ENCODE data around the gene PRELP. TPM values are rescaled to one million over a fixed set of nuclear protein-coding genes. Genes with fewer than 3 reads are reported as not detected.

PRELP gene
- total RNA-seq, 2 experiments from 2014 or later: not detected

- Mint-ChIP-seq H3K36me3 (no peaks in the 10 kb centered on the region), H3K4me3 (no peak overlapping the region), H3K27me3 (peaks cover 23% of the 10 kb centered on the region), H3K9me3 (no peaks in the 10 kb centered on the region), H3K4me1 (peaks cover 10% of the 10 kb centered on the region), H3K27ac (peak overlapping the region; percentile 2)
- no peak for DNase-seq
- POLR2A ChIA-PET: no interaction called here
- ATAC-seq (ENCODE audit: low read depth): no peak
These were observed 709 bp downstream of the PRELP start for GRCh38 chr1:203476216-203476814.

- no peak for DNase-seq
- no peaks in the 10 kb centered on the region for H3K36me3 Mint-ChIP-seq
- POLR2A ChIA-PET: no interaction called here
- peaks cover 10% of the 10 kb centered on the region for H3K4me1 Mint-ChIP-seq
- H3K4me3 Mint-ChIP-seq: no peak overlapping the region
- H3K9me3 Mint-ChIP-seq: no peaks in the 10 kb centered on the region
- no peak overlapping the region for H3K27ac Mint-ChIP-seq
- peaks cover 21% of the 10 kb centered on the region for H3K27me3 Mint-ChIP-seq
- no peak for ATAC-seq (ENCODE audit: low read depth)
These were observed 2.1 kb downstream of the PRELP start for GRCh38 chr1:203477748-203478147.

GRCh38 chr1:203478231-203478630 lies 2.6 kb downstream of the PRELP start:
- POLR2A ChIA-PET: no interaction called here
- DNase-seq (no peak), ATAC-seq (ENCODE audit: low read depth) (no peak)
- Mint-ChIP-seq H3K9me3 (no peaks in the 10 kb centered on the region), H3K36me3 (no peaks in the 10 kb centered on the region), H3K27ac (no peak overlapping the region), H3K4me3 (no peak overlapping the region), H3K4me1 (peaks cover 10% of the 10 kb centered on the region), H3K27me3 (peaks cover 21% of the 10 kb centered on the region)

- POLR2A ChIA-PET: no interaction called here
These were observed 3.4 kb downstream of the PRELP start for GRCh38 chr1:203478986-203479385.

GRCh38 chr1:203479646-203480045 lies 4.0 kb downstream of the PRELP start:
- H3K4me3 Mint-ChIP-seq: no peak overlapping the region
- POLR2A ChIA-PET: no interaction called here
- no peaks in the 10 kb centered on the region for H3K36me3 Mint-ChIP-seq
- no peaks in the 10 kb centered on the region for H3K9me3 Mint-ChIP-seq
- peaks cover 19% of the 10 kb centered on the region for H3K27me3 Mint-ChIP-seq
- DNase-seq (no peak), ATAC-seq (ENCODE audit: low read depth) (no peak)
- H3K27ac Mint-ChIP-seq: no peak overlapping the region
- peaks cover 10% of the 10 kb centered on the region for H3K4me1 Mint-ChIP-seq

More at GRCh38 chr1:203478986-203479385, 3.4 kb downstream of the PRELP start:
- Mint-ChIP-seq H3K4me1 (peaks cover 10% of the 10 kb centered on the region), H3K27ac (no peak overlapping the region), H3K36me3 (no peaks in the 10 kb centered on the region), H3K4me3 (no peak overlapping the region), H3K9me3 (no peaks in the 10 kb centered on the region), H3K27me3 (peaks cover 21% of the 10 kb centered on the region)
- ATAC-seq (ENCODE audit: low read depth) (no peak), DNase-seq (no peak)

- no peak overlapping the region for H3K27ac Mint-ChIP-seq
- POLR2A ChIA-PET: no interaction called here
- ATAC-seq (ENCODE audit: low read depth): no peak
These were observed 4.5 kb downstream of the PRELP start for GRCh38 chr1:203480084-203480483.

GRCh38 chr1:203480525-203481084 lies 5.0 kb downstream of the PRELP start:
- POLR2A ChIA-PET: no interaction called here
- H3K36me3 Mint-ChIP-seq: no peaks in the 10 kb centered on the region

More at GRCh38 chr1:203480084-203480483, 4.5 kb downstream of the PRELP start:
- H3K4me3 Mint-ChIP-seq: no peak overlapping the region
- no peaks in the 10 kb centered on the region for H3K36me3 Mint-ChIP-seq
- DNase-seq: no peak
- peaks cover 10% of the 10 kb centered on the region for H3K4me1 Mint-ChIP-seq
- peaks cover 21% of the 10 kb centered on the region for H3K27me3 Mint-ChIP-seq
- H3K9me3 Mint-ChIP-seq: no peaks in the 10 kb centered on the region

GRCh38 chr1:203481196-203481595 lies 5.6 kb downstream of the PRELP start:
- Mint-ChIP-seq H3K4me3 (no peak overlapping the region), H3K36me3 (no peaks in the 10 kb centered on the region), H3K9me3 (no peaks in the 10 kb centered on the region), H3K27ac (no peak overlapping the region), H3K4me1 (peaks cover 10% of the 10 kb centered on the region), H3K27me3 (peaks cover 15% of the 10 kb centered on the region)
- no peak for ATAC-seq (ENCODE audit: low read depth)
- DNase-seq: no peak
- POLR2A ChIA-PET: no interaction called here

More at GRCh38 chr1:203480525-203481084, 5.0 kb downstream of the PRELP start:
- Mint-ChIP-seq H3K4me1 (peaks cover 10% of the 10 kb centered on the region), H3K9me3 (no peaks in the 10 kb centered on the region), H3K4me3 (no peak overlapping the region), H3K27ac (no peak overlapping the region), H3K27me3 (peaks cover 18% of the 10 kb centered on the region)
- DNase-seq (no peak), ATAC-seq (ENCODE audit: low read depth) (no peak)

- ATAC-seq (ENCODE audit: low read depth) (no peak), DNase-seq (no peak)
- peaks cover 4% of the 10 kb centered on the region for H3K4me1 Mint-ChIP-seq
- H3K9me3 Mint-ChIP-seq: no peaks in the 10 kb centered on the region
- H3K4me3 Mint-ChIP-seq: peak overlapping the region; percentile 71
- POLR2A ChIA-PET: interaction anchor here (1.5 kb wide), 1 partner anchor 180 kb away, joined by 4 read pairs; no protein-coding TSS in a partner anchor
- peaks cover 5% of the 10 kb centered on the region for H3K27me3 Mint-ChIP-seq
- H3K36me3 Mint-ChIP-seq: no peaks in the 10 kb centered on the region
- peak overlapping the region; percentile 67 for H3K27ac Mint-ChIP-seq
These were observed 11.2 kb downstream of the PRELP start for GRCh38 chr1:203486618-203487370.

GRCh38 chr1:203488539-203488938 lies 12.9 kb downstream of the PRELP start:
- Mint-ChIP-seq H3K27me3 (peaks cover 5% of the 10 kb centered on the region), H3K4me3 (no peak overlapping the region), H3K36me3 (no peaks in the 10 kb centered on the region), H3K27ac (no peak overlapping the region), H3K9me3 (no peaks in the 10 kb centered on the region), H3K4me1 (peaks cover 4% of the 10 kb centered on the region)
- DNase-seq: no peak
- POLR2A ChIA-PET: interaction anchor here (1.7 kb wide), 1 partner anchor 221 kb away, joined by 8 read pairs; no protein-coding TSS in a partner anchor
- ATAC-seq (ENCODE audit: low read depth): no peak

GRCh38 chr1:203490607-203491006 lies 15.0 kb downstream of the PRELP start:
- no peak for ATAC-seq (ENCODE audit: low read depth)
- POLR2A ChIA-PET: no interaction called here
- H3K27ac Mint-ChIP-seq: no peak overlapping the region
- H3K36me3 Mint-ChIP-seq: no peaks in the 10 kb centered on the region
- H3K4me3 Mint-ChIP-seq: no peak overlapping the region
- peaks cover 4% of the 10 kb centered on the region for H3K4me1 Mint-ChIP-seq
- peaks cover 2% of the 10 kb centered on the region for H3K27me3 Mint-ChIP-seq
- no peaks in the 10 kb centered on the region for H3K9me3 Mint-ChIP-seq
- no peak for DNase-seq

- H3K27ac Mint-ChIP-seq: no peak overlapping the region
These were observed 16.1 kb downstream of the PRELP start for GRCh38 chr1:203491664-203492063.

GRCh38 chr1:203492082-203492747 lies 16.6 kb downstream of the PRELP start:
- Mint-ChIP-seq H3K9me3 (no peaks in the 10 kb centered on the region), H3K27me3 (peaks cover 6% of the 10 kb centered on the region), H3K4me1 (peaks cover 3% of the 10 kb centered on the region), H3K4me3 (no peak overlapping the region), H3K27ac (no peak overlapping the region), H3K36me3 (no peaks in the 10 kb centered on the region)
- DNase-seq (no peak), ATAC-seq (ENCODE audit: low read depth) (no peak)
- POLR2A ChIA-PET: no interaction called here

More at GRCh38 chr1:203491664-203492063, 16.1 kb downstream of the PRELP start:
- POLR2A ChIA-PET: no interaction called here
- no peak overlapping the region for H3K4me3 Mint-ChIP-seq
- H3K4me1 Mint-ChIP-seq: peaks cover 4% of the 10 kb centered on the region
- no peaks in the 10 kb centered on the region for H3K9me3 Mint-ChIP-seq
- DNase-seq (no peak), ATAC-seq (ENCODE audit: low read depth) (no peak)
- peaks cover 4% of the 10 kb centered on the region for H3K27me3 Mint-ChIP-seq
- no peaks in the 10 kb centered on the region for H3K36me3 Mint-ChIP-seq
